HepG2 (cell line): ENCODE results near the gene RPL23. TPM values are rescaled to one million over a fixed set of nuclear protein-coding genes. Genes with fewer than 3 reads are reported as not detected.

ENCODE experiments used
- ATRX ChIP-seq: sonication (generic); formaldehyde crosslinking; IDR thresholded peaks from 2 replicates; pipeline ENCODE4 v1.4.0; 2020; ENCODE audit warnings: missing genetic modification reagents, borderline replicate concordance
- FOSL1 ChIP-seq: sonication (generic); formaldehyde crosslinking; IDR thresholded peaks from 2 replicates; pipeline ENCODE4 v1.9.0; 2021; ENCODE audit warnings: missing genetic modification reagents, borderline replicate concordance
- NFE2L1 ChIP-seq: sonication (generic); formaldehyde crosslinking; IDR thresholded peaks from 2 replicates; pipeline ENCODE4 v1.4.0; 2020; ENCODE audit warnings: missing genetic modification reagents, mild to moderate bottlenecking, borderline replicate concordance
- PAF1 ChIP-seq: IDR thresholded peaks from 2 replicates; pipeline ENCODE4 v1.6.1; 2016; ENCODE audit warnings: missing genetic modification reagents, missing compliant biosample characterization
- RORA ChIP-seq: sonication (generic); formaldehyde crosslinking; IDR thresholded peaks from 2 replicates; pipeline ENCODE4 v1.5.0; 2020; ENCODE audit warnings: mild to moderate bottlenecking, missing genetic modification reagents, moderate library complexity
- SKI ChIP-seq: fragments of 450-650 bp; IDR thresholded peaks from one replicate; pipeline ENCODE4 v1.6.1; 2018; ENCODE audit warnings: mild to moderate bottlenecking; ENCODE audit not compliant: partially characterized antibody
- SPEN ChIP-seq: sonication (generic); formaldehyde crosslinking; IDR thresholded peaks from 2 replicates; pipeline ENCODE4 v1.5.1; 2020; ENCODE audit warnings: low read depth, mild to moderate bottlenecking, missing genetic modification reagents
- TEAD2 ChIP-seq: sonication (generic); formaldehyde crosslinking; IDR thresholded peaks from 2 replicates; pipeline ENCODE4 v1.9.0; 2021; ENCODE audit warnings: missing genetic modification reagents
- TOPORS ChIP-seq: sonication (generic); formaldehyde crosslinking; IDR thresholded peaks from 2 replicates; pipeline ENCODE4 v1.8.0; 2023; ENCODE audit warnings: mild to moderate bottlenecking, missing genetic modification reagents
- ZBTB7A ChIP-seq: sonication (generic); formaldehyde crosslinking; IDR thresholded peaks from 2 replicates; pipeline ENCODE4 v1.8.0; 2022; ENCODE audit warnings: mild to moderate bottlenecking, missing genetic modification reagents
- ZC3H13 ChIP-seq: sonication (generic); formaldehyde crosslinking; IDR thresholded peaks from 2 replicates; pipeline ENCODE4 v1.8.1; 2023; ENCODE audit warnings: mild to moderate bottlenecking, missing genetic modification reagents, moderate library complexity
- ZNF605 ChIP-seq: sonication (generic); formaldehyde crosslinking; IDR thresholded peaks from 2 replicates; pipeline ENCODE4 v1.8.0; 2022; ENCODE audit warnings: mild to moderate bottlenecking, missing genetic modification reagents
- ZNF720 ChIP-seq: sonication (generic); formaldehyde crosslinking; IDR thresholded peaks from 2 replicates; pipeline ENCODE4 v1.4.0; 2020; ENCODE audit warnings: missing genetic modification reagents
- ZNF792 ChIP-seq: IDR thresholded peaks from 2 replicates; pipeline ENCODE4 v1.6.1; 2016
- polyA plus RNA-seq, 8 experiments: library from polyadenylated mRNA; depleted of rRNA in 3 of 8; stranded (reverse) in 7 of 8; unstranded in 1 of 8; fragments of >200 nt; fragmentation: Illumina TruSeq in 4 of 8; extraction: Trizol in 4 of 8; gene quantifications; 2 replicates each; pipeline versions ENCODE4 v1.2.1 to v1.2.3, GENCODE V29; 2011 to 2016; ENCODE audit warnings: low read depth in 4 of 8, missing spikeins in 1 of 8, mixed read lengths in 1 of 8; ENCODE audit not compliant: insufficient read depth in 1 of 8
- total RNA-seq, 5 experiments: library from RNA; depleted of rRNA; stranded (reverse); fragments of >200 nt; fragmentation: Illumina TruSeq; extraction: Trizol; gene quantifications; 2 replicates each; pipeline ENCODE4 v1.2.3, GENCODE V29; 2016; ENCODE audit warnings: low read depth in 1 of 5
- TF ChIP-seq, protein P1 (sequence below): sonication (generic); formaldehyde crosslinking; IDR thresholded peaks from 2 replicates; pipeline ENCODE4 v1.4.0; 2020; ENCODE audit warnings: mild to moderate bottlenecking, missing genetic modification reagents, borderline replicate concordance
- TF ChIP-seq, protein P2 (sequence below): IDR thresholded peaks from 2 replicates; pipeline ENCODE4 v1.6.1; 2016; ENCODE audit warnings: low read depth
- TF ChIP-seq, protein P3 (sequence below): sonication (generic); formaldehyde crosslinking; IDR thresholded peaks from 2 replicates; pipeline ENCODE4 v1.5.1; 2020; ENCODE audit warnings: missing genetic modification reagents, mild to moderate bottlenecking, borderline replicate concordance
- TF ChIP-seq, protein P4 (sequence below), 2 experiments: sonication (generic) in 1 of 2; formaldehyde crosslinking in 1 of 2; IDR thresholded peaks; 2 replicates each; pipeline versions ENCODE4 v1.4.0 to v1.6.1; 2018 to 2020; ENCODE audit warnings: missing genetic modification reagents in 2 of 2, borderline replicate concordance in 1 of 2, low read depth in 1 of 2, mild to moderate bottlenecking in 1 of 2, missing biosample characterization in 1 of 2

RPL23 gene
- total and polyA plus RNA-seq, 2 of the 13 experiments (the other 11 are each of a cell fraction or from before 2014, with no cell fraction given) = 2,790 to 4,860 TPM

DNA sequence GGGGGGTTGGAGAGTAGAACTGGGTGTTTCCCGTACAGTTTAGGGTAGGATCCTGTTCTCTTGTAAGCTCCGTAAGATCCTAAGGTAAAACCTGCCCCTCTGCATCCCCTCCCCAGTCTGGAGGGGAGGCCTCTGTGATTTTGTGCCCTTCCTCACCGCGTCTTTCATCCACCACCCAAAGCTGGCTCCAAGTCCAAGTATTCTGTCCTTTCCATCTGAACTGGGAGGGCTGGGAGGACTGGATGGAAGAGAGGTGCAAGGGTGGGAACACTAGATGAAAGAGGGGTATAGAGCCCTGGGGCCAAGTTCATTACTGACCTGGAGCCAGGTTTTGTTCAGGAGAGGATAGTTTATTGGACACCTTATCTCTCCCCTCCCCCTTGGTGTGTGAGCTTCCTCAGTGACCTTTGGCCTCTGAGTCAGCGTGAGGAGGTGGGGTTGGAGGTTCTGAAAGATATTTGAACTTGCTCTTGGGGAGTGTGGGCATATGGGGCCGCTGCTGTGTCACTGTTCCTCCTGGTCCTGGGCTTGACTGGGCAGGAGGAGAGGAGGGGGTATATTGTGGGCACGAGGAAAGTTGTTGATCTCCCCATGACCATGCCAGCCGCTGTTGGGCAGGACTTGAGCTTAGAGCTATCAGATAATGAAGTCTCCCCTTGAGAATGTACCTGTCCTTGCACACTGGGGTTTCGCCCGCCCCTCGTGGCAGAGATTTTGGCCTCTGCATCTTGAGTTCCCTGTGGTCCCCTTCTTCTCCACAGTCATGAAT lies 17.9 kb upstream of the RPL23 start (continued):
- TF ChIP-seq, protein P1, sequence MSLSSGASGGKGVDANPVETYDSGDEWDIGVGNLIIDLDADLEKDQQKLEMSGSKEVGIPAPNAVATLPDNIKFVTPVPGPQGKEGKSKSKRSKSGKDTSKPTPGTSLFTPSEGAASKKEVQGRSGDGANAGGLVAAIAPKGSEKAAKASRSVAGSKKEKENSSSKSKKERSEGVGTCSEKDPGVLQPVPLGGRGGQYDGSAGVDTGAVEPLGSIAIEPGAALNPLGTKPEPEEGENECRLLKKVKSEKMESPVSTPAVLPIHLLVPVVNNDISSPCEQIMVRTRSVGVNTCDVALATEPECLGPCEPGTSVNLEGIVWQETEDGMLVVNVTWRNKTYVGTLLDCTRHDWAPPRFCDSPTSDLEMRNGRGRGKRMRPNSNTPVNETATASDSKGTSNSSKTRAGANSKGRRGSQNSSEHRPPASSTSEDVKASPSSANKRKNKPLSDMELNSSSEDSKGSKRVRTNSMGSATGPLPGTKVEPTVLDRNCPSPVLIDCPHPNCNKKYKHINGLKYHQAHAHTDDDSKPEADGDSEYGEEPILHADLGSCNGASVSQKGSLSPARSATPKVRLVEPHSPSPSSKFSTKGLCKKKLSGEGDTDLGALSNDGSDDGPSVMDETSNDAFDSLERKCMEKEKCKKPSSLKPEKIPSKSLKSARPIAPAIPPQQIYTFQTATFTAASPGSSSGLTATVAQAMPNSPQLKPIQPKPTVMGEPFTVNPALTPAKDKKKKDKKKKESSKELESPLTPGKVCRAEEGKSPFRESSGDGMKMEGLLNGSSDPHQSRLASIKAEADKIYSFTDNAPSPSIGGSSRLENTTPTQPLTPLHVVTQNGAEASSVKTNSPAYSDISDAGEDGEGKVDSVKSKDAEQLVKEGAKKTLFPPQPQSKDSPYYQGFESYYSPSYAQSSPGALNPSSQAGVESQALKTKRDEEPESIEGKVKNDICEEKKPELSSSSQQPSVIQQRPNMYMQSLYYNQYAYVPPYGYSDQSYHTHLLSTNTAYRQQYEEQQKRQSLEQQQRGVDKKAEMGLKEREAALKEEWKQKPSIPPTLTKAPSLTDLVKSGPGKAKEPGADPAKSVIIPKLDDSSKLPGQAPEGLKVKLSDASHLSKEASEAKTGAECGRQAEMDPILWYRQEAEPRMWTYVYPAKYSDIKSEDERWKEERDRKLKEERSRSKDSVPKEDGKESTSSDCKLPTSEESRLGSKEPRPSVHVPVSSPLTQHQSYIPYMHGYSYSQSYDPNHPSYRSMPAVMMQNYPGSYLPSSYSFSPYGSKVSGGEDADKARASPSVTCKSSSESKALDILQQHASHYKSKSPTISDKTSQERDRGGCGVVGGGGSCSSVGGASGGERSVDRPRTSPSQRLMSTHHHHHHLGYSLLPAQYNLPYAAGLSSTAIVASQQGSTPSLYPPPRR (CRISPR knock-in tag) = peak; percentile 91
- TF ChIP-seq FOSL1 (peak; percentile 98), ZNF605 (peak; percentile 51), ZC3H13 (CRISPR knock-in tag) (no peak), TOPORS (CRISPR knock-in tag) (peak; percentile 90), ZBTB7A (CRISPR knock-in tag) (no peak), SKI (peak; percentile 97), PAF1 (CRISPR knock-in tag) (no peak; the same call in 1 of the 2 replicates), ZNF792 (peak; percentile 95), NFE2L1 (CRISPR knock-in tag) (no peak), ZNF720 (CRISPR knock-in tag) (no peak), SPEN (CRISPR knock-in tag) (peak; percentile 64; the same call in 1 of the 2 replicates), TEAD2 (no peak), RORA (no peak), ATRX (no peak)
- TF ChIP-seq, protein P2, sequence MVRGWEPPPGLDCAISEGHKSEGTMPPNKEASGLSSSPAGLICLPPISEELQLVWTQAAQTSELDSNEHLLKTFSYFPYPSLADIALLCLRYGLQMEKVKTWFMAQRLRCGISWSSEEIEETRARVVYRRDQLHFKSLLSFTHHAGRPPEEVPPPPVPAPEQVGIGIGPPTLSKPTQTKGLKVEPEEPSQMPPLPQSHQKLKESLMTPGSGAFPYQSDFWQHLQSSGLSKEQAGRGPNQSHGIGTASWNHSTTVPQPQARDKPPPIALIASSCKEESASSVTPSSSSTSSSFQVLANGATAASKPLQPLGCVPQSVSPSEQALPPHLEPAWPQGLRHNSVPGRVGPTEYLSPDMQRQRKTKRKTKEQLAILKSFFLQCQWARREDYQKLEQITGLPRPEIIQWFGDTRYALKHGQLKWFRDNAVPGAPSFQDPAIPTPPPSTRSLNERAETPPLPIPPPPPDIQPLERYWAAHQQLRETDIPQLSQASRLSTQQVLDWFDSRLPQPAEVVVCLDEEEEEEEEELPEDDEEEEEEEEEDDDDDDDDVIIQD (CRISPR knock-in tag) = peak; percentile 93; the same call in 1 of the 2 replicates
- TF ChIP-seq, protein P3, sequence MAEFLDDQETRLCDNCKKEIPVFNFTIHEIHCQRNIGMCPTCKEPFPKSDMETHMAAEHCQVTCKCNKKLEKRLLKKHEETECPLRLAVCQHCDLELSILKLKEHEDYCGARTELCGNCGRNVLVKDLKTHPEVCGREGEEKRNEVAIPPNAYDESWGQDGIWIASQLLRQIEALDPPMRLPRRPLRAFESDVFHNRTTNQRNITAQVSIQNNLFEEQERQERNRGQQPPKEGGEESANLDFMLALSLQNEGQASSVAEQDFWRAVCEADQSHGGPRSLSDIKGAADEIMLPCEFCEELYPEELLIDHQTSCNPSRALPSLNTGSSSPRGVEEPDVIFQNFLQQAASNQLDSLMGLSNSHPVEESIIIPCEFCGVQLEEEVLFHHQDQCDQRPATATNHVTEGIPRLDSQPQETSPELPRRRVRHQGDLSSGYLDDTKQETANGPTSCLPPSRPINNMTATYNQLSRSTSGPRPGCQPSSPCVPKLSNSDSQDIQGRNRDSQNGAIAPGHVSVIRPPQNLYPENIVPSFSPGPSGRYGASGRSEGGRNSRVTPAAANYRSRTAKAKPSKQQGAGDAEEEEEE = no peak
- TF ChIP-seq, protein P4, sequence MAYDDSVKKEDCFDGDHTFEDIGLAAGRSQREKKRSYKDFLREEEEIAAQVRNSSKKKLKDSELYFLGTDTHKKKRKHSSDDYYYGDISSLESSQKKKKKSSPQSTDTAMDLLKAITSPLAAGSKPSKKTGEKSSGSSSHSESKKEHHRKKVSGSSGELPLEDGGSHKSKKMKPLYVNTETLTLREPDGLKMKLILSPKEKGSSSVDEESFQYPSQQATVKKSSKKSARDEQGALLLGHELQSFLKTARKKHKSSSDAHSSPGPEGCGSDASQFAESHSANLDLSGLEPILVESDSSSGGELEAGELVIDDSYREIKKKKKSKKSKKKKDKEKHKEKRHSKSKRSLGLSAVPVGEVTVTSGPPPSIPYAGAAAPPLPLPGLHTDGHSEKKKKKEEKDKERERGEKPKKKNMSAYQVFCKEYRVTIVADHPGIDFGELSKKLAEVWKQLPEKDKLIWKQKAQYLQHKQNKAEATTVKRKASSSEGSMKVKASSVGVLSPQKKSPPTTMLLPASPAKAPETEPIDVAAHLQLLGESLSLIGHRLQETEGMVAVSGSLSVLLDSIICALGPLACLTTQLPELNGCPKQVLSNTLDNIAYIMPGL (CRISPR knock-in tag; IDR thresholded peaks at IDR 0.05; ENCODE audit: borderline replicate concordance in 1 of 2, low read depth in 1 of 2) = peak; percentile 79 to 96; a peak in 3 of 4 replicates
